Measurements from ENCODE around the gene STXBP2. TPM values are rescaled to one million over a fixed set of nuclear protein-coding genes. Genes with fewer than 3 reads are reported as not detected.

Gene STXBP2
- total RNA-seq, 1 donor from 2014 or later: 200 TPM

DNA sequence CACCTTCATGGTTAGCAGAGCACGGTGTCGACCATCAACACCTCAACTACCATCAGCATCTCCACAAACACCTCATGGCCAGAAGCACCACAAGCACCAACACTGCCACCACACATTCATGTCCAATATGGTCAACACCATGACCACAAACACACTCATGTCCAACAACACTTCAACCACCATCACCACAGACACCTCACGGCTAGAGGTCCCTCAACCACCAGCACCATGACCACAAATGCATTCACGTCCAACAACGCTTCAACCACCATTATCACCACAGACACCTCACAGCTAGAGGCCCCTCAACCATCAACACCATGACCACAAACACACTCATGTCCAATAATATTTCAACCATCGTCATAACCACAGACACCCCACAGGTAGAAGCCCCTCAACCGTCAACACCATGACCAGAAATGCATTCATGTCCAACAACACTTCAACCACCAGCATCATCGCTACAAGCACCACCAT, 53.9 kb downstream of the STXBP2 start:
- Histone ChIP-seq H3K4me1 (no peaks in the 10 kb centered on the region), H3K27me3 (ENCODE audit: low read depth) (peaks cover 10% of the 10 kb centered on the region), H3K36me3 (no peaks in the 10 kb centered on the region), H3K27ac (no peak overlapping the region), H3K4me3 (no peak overlapping the region), H3K9me3 (no peaks in the 10 kb centered on the region)
- ATAC-seq (no peak), DNase-seq (no peak)
- intact Hi-C loops (cut with DNase I): no loop called here
- TF ChIP-seq, protein P1, sequence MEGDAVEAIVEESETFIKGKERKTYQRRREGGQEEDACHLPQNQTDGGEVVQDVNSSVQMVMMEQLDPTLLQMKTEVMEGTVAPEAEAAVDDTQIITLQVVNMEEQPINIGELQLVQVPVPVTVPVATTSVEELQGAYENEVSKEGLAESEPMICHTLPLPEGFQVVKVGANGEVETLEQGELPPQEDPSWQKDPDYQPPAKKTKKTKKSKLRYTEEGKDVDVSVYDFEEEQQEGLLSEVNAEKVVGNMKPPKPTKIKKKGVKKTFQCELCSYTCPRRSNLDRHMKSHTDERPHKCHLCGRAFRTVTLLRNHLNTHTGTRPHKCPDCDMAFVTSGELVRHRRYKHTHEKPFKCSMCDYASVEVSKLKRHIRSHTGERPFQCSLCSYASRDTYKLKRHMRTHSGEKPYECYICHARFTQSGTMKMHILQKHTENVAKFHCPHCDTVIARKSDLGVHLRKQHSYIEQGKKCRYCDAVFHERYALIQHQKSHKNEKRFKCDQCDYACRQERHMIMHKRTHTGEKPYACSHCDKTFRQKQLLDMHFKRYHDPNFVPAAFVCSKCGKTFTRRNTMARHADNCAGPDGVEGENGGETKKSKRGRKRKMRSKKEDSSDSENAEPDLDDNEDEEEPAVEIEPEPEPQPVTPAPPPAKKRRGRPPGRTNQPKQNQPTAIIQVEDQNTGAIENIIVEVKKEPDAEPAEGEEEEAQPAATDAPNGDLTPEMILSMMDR (IDR thresholded peaks at IDR 0.05): no peak

GRCh38 chr19:7691497-7691896, 54.6 kb downstream of the STXBP2 start:
- intact Hi-C loops (cut with DNase I): no loop called here
- Histone ChIP-seq H3K4me3 (no peak overlapping the region), H3K36me3 (no peaks in the 10 kb centered on the region), H3K9me3 (no peaks in the 10 kb centered on the region), H3K27me3 (ENCODE audit: low read depth) (peaks cover 12% of the 10 kb centered on the region), H3K27ac (no peak overlapping the region), H3K4me1 (no peaks in the 10 kb centered on the region)
- TF ChIP-seq, protein P1 (IDR thresholded peaks at IDR 0.05): no peak
- ATAC-seq: no peak
- no peak for DNase-seq

DNA sequence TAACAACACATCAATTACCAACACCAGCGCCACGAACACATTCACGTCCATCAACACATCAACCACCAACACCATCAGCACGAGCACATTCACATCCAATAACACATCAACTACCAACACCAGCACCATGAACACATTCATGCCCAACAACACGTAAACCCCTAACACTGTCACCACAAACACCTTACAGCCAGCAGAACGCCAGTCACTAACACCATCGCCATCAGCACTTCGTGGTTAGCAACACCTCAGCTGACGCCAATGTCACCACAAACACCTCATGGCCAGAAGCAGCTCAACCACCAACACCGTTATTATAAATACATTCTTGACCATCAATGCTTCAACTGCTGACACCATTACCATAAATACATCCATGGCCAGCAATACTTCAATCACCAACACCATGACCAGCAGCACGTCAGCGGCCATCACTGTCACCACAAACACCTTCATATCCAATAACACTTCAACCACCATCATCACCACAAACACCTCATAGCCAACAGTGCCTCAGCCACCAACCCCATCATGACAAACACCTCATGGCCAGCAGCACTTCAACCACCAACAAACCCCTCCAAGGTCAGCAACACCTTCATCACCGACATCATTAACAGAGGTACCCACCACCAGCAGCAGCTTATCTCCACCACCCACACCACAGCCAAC, 55.6 kb downstream of the STXBP2 start:
- DNase-seq (no peak), ATAC-seq (no peak)
- Histone ChIP-seq H3K4me1 (no peaks in the 10 kb centered on the region), H3K36me3 (no peaks in the 10 kb centered on the region), H3K27ac (no peak overlapping the region), H3K27me3 (ENCODE audit: low read depth) (peaks cover 17% of the 10 kb centered on the region), H3K4me3 (no peak overlapping the region), H3K9me3 (no peaks in the 10 kb centered on the region)
- intact Hi-C loops (cut with DNase I): no loop called here
- TF ChIP-seq, protein P1 (IDR thresholded peaks at IDR 0.05): no peak

DNA sequence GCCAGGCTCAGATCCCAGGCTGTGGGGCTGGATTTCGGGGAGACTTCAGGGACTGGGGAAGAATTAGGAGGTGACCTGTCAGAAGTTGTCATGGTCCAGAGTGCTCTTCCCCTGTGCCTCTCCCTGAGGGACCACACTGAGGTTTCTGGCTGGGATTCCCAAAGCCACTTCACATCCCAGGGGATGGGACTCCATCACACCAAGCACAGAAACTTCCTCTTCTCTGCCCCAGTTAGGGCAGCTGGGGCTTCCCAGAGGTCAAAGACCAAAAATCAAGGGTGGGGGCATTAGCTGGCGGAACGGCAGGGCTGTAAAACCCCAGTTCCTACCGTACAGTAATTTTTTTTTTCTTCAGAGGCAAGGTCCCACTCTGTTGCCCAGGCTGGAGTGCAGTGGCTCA, 57.6 kb downstream of the STXBP2 start:
- Histone ChIP-seq H3K9me3 (no peaks in the 10 kb centered on the region), H3K4me3 (no peak overlapping the region), H3K27me3 (ENCODE audit: low read depth) (peaks cover 34% of the 10 kb centered on the region), H3K27ac (no peak overlapping the region), H3K4me1 (no peaks in the 10 kb centered on the region), H3K36me3 (no peaks in the 10 kb centered on the region)
- intact Hi-C loops (cut with DNase I): no loop called here
- TF ChIP-seq, protein P1 (IDR thresholded peaks at IDR 0.05): no peak
- DNase-seq (no peak), ATAC-seq (no peak)

Small RNA genes within 50 kb of the gene (microRNA-seq; reads per million reads assigned to microRNA genes)
- gene MIR6792 (ENCODE audit: borderline number of aligned reads): not detected

Other genes starting within 250 kb of the STXBP2 start
- gene PEX11G, start 148.1 kb upstream of the STXBP2 start, total RNA-seq: 3.8 TPM
- 54.9 TPM for gene ZNF358, start 121.0 kb upstream of the STXBP2 start, total RNA-seq
- 79.0 TPM for gene MCOLN1, start 114.5 kb upstream of the STXBP2 start, total RNA-seq
- gene PNPLA6, start 101.4 kb upstream of the STXBP2 start, total RNA-seq: 289 TPM
- 25.6 TPM for gene CAMSAP3, start 41.2 kb upstream of the STXBP2 start, total RNA-seq
- gene XAB2, start 7.6 kb upstream of the STXBP2 start, total RNA-seq: 42.0 TPM
- gene PET100, start 7.3 kb upstream of the STXBP2 start, total RNA-seq: 82.6 TPM
- 3.5 TPM for gene PCP2, start 3.4 kb upstream of the STXBP2 start, total RNA-seq
- gene RETN, start 31.9 kb downstream of the STXBP2 start, total RNA-seq: 21.1 TPM
- gene MCEMP1, start 40.0 kb downstream of the STXBP2 start, total RNA-seq: 184 TPM
- gene TRAPPC5, start 43.7 kb downstream of the STXBP2 start, total RNA-seq: 75.3 TPM
- gene FCER2, start 65.0 kb downstream of the STXBP2 start, total RNA-seq: 0.50 TPM
- 2.9 TPM for gene CLEC4G, start 95.0 kb downstream of the STXBP2 start, total RNA-seq
- 18.8 TPM for gene CD209, start 110.4 kb downstream of the STXBP2 start, total RNA-seq
- gene CLEC4M, start 126.1 kb downstream of the STXBP2 start, total RNA-seq: 5.8 TPM
- gene EVI5L, start 193.1 kb downstream of the STXBP2 start, total RNA-seq: 11.7 TPM
- 2.5 TPM for gene PRR36, start 237.3 kb downstream of the STXBP2 start, total RNA-seq